GM04503 (cell line): Measurements from ENCODE around the gene RABGAP1L.
"Not testable (repeated sequence)": the region's sequence is repeated elsewhere in the genome, so short reads cannot be mapped to it uniquely, and the experiment has no call there.

Source experiments
- DNase-seq: peaks from one replicate; pipeline ENCODE4 v3.0.0-alpha.2; 2012; ENCODE audit warnings: low read depth

Gene RABGAP1L

DNA sequence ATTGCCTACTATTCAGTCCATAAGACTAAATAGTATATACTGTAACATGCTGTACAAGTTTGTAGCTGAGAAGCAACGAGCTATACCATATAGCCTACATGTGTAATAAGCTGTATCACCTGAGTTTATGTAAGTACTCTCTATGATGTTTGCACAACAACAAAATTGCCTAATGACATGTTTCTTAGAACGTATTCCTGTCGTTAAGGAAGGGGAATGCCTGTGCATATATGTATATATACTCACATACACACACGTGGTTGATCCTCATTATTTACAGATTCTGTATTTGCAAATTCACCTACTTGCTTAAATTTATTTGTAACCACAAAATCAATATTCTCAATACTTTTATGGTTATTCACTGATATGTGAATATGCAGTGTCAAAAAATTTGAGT, 504.0 kb downstream of the RABGAP1L start:
- DNase-seq, result no peak

DNA sequence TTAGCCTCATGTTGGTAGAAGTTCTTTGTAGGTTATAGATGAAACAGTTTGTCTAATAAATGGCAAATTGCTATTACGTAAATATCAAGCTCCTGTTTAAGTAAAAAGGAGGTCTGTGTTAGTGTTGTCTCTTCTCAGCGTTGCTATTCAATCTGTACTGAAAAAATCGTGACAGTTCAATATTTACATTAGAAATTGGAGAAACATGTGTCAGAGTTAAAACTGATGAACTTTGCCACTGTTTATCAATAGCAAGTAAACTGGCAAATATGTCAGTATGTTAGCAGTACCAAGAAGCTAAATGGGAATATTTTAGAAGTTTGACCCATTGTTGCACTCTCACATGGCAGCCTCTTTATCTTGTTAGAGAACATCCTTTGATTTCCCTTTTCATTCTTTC, 506.9 kb downstream of the RABGAP1L start:
- DNase-seq, result no peak

DNA sequence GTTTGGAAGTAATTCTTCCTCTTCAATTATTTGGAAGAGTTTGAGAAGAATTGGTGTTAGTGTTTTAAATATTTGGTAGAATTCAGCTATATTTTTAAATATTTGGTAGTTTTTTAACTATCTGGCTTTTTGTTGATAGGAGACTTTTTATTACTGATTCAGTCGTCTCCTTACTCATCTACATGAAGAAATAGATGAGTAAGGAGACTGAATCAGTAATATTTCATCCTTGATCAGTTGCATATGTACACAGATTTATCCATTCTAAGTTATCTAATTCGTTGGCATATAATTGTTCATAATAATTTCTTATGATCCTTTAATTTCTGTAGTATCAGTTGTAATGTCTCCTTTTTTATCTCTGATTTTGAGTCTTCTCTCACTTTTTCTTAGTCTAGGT, 512.5 kb downstream of the RABGAP1L start:
- DNase-seq, result no peak

DNA sequence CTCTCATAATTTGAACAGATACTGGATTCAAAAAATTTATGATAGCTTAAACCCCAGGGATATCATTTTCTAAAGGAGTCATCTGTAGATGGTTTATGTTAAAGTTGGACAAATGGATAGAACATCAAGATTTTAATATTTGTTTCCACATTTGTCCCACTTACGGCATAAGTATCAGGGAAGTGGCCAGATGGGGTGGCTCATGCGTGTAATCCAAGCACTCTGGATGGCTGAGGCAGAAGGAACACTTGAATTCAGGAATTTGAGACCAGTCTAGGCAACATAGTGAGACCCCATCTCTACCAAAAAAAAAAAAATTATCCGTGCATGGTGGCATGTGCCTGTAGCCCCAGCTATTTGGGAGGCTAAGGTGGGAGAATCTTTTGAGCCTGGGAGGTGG, 517.5 kb downstream of the RABGAP1L start:
- DNase-seq, result no peak

DNA sequence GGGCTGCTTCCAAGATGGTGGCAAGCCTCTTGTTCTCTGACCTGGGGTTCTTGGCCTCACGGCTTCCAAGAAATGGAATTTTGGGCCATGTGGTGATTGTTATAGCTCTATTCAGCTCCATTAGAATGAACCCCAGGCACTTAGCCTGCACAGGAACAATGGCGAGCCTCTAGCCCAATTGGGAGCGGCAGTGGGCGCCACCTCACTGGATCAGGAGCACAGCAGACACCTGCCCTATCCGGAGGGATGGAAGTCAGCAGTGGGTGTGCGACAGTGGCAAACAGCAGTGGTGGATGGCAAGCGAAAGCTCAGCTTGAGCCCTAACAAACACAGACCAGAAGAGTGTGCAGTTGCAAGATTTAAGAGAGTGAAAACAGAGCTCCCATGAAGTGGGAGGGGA, 519.3 kb downstream of the RABGAP1L start:
- DNase-seq, result no peak

DNA sequence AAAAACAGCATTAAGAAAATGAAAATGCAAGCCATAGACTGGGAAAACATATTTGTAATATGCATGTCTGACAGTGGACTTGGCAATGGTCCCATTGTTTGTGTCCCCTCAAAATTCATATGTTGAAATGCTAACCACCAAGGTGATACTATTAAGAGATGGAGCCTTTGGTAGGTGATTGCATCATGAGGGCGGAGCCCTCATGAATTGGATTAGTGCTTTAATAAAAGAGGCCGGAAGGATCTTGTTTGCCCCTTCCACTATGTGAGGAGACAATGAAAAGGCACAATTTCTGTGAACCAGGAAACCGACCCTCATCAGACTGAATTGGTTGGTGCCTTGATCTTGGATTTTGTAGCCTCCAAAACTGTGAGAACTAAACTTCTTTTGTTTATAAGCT, 520.8 kb downstream of the RABGAP1L start:
- no peak for DNase-seq

DNA sequence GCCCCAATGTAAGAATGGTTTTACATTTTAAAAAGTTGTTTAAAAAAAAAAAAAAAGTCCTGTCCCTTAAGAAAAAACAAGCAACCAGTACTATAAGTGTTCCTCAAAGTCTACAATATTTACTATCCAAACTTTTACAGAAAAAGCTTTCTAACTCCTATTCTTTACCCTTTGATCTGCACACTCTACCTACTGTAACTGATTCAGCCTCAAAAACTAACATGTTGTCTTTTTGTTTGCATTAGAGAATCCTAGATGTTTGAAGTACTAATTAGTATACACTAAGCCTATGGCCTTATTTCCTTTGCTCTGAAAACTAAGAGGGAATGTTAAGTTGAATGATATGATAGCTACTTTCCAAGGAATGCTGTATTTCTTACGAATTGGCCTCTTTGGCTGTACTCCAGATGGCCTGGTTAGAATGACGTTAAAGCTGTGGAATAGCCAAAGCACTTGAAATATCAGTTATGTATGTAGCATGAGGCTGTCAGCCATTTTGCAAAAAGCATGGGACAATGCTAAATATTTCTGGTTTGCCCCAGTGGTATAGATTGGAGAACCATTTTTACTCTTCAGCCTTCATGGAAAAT, 523.2 kb downstream of the RABGAP1L start:
- no peak for DNase-seq

DNA sequence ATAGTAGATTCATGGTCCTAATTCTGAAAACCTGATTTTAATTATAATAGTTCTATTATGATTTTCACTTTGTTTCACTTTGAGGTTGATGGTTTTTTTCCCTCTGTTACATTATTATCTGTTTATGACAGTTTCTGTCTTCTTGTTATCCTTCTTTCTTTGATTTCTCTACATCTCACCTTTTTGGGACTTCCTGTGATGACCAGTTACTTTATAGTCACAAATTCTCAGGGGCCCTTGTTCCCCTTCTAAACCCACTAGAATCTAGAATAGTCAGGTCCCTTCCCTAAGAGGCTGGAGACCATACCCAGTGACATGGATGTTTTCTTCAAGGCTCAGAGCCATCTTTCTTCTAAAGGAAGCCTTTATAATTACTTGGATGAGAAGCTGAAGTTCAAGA, 526.9 kb downstream of the RABGAP1L start:
- DNase-seq, result no peak

DNA sequence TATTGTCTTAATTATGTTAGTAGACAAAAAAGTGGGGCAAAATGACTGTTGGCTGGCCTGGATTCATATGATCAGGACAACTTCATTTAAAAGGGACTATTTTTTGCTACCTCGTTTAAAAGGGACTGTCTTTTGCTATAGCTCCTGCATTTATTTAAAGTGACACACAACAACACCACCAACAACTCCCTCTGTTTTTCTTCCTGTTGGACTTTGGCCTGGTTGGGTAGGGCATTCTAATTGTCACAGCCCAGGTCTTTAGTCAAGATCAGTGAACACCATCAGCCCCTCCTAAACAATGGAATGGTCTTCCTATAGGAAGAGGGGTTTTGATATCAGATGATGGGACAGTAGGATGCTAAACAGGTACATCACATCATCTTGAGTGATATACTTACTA, 530.2 kb downstream of the RABGAP1L start:
- DNase-seq, result no peak

DNA sequence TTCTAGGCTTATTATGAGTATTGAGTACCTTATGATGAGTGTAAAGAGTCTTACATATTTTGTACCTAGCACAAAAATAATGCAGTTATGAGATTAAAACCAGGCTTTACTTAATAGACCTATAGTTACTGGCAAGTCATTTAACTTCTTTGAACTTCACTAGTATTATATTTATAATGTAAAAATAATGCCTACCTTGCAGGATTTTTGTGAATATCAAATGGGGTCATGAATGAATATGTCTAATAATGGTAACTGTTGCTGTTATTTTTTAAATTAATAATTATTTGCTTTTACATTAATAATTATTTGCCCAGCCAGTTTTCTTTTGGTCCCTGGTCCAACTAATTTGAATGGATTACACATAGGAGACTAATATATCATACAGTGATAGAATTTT, 530.9 kb downstream of the RABGAP1L start:
- no peak for DNase-seq

DNA sequence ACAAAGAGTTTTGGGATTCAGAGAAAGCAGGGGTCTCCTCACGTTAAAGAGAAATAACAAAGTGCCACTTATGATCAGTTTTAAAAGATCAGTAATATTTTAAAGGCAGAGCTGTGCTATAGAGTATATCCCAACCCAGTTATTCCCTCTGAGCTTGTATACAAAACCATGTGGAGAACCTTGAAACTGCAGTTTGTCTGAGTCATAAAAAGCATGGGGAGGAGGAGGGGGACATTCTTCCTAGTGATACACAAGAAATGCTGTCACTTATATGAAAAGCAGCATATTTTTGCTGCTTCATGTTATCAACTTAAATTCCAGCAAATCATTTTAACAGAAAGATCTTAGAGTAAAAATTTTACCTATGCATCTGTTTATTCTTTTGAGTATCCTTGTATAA, 533.0 kb downstream of the RABGAP1L start:
- DNase-seq, result no peak

DNA sequence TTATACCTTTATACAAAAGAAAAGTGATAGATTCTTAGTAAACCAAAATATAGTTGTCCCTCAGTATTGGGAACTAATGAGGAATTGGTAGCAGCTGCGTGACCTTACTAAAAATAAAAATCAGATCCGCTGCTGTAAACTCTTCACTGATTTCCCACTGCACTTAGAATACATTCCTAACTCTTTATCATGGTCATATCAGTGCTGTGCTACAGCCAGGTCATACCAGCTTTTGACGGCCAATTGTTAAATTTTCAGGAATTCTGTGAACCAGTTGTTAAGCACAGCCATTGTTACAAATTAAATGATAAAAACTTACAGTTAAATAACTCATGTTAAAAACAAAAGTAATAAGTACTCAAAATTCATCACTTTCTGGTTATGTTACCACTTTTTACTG, 533.8 kb downstream of the RABGAP1L start:
- DNase-seq, result no peak

DNA sequence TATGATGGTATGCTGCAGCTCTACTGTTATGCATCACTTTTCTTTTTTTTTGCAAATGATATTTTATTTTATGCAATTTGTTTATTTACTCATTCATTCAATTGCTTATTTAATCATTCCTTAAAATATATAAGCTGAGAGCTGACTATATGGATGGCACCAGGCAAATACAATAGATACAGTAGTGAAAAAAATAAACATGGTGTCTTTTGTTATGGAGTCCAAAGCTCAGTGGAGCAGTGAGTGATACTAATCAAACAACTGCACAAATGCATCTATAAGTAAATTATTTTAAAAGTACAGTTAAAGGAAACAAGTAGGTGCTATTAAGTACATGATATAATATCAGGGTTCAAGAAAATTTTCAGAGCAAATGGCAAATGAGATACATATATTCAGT, 534.2 kb downstream of the RABGAP1L start:
- DNase-seq, result not testable (repeated sequence)

DNA sequence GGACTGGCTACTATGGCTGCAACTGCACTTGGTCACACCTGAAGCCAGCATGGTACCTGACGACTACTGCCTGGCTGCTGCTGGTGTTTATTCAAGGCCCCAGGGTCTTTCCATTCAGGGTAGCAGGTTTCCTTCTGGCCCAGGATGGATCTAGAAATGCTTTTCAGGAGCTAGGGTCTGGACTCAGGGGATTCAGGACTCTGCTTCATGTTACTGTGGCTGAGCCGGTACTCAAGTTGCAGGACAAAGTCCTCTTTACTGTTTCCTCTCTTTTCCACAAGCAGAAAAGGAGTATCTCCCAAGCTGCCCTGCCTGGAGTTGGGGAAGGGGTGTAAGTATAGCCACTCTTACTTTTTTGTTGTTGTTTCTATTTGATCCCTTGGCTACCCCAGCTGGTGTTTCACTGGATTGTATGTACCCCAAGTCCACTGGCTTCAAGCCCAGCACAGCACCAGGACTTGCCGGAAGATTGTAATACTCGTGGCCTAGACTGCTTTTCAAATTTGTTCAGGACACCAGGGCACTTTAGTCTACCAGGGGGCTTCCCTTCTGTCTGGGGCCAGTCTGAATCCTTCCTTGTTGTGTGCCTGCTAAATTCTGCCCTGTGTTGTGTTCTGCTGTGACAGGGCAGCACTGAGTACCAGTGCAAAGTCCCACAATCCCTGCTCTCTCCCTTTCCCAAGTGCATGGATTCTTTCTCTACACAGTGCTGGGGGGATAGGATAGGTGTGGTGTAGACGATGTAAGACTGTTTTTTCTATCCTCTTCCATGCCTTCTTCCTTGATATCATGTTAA, 536.9 kb downstream of the RABGAP1L start:
- DNase-seq, result no peak

DNA sequence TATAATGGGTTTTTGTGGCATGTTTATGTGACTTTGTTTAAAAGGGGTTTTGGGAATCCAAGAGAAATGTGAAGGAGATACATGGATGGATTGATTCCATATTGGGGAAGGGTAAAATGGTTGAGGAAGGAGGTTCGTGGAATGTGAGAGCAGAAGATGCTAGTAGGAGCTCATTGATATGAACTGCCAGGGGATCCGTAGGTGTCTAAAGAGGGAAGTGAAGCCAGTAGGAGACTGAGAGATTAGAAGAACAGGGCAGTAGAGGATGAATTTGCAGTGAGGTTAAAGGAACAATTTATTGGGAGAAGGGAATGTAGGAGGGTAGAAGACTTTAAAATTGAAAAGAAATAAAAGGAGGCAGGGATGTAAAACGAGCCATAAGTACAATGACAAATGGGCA, 541.0 kb downstream of the RABGAP1L start:
- DNase-seq, result no peak

DNA sequence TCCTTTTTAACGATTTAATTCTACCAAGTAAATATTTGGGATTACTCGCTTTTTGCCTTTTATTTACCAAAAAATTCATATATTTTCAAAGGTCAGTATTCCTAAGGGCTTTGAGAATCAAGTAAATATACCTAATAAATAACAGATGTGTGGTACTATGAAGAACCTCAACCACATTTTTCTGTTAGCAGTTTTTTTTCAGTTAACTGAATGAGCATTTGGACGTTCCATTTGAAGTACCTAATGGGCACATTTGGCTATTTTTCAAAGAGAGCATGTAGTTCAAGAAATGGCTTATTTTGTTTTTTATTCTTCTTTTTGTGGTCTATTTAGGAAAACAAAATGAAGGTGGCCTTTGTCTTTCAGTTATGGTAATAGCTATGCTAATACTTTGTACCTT, 541.5 kb downstream of the RABGAP1L start:
- peak; percentile 31 for DNase-seq

DNA sequence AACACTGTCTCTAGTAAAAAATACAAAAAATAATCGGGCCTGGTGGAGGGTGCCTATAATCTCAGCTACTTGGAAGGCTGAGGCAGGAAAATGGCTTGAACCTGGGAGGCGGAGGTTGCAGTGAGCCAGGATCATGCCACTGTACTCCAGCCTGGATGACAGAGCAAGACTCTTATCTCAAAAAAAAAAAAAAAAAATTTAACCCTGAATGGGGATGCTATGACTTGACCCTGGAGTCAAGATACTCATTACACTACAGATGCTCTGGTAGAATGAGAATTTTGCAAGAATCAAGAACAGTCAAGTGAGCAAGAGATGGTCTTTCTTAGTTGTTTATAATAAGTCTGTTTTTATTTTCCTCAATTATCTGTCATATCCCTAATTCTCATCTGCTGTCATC, 542.2 kb downstream of the RABGAP1L start:
- no peak for DNase-seq

DNA sequence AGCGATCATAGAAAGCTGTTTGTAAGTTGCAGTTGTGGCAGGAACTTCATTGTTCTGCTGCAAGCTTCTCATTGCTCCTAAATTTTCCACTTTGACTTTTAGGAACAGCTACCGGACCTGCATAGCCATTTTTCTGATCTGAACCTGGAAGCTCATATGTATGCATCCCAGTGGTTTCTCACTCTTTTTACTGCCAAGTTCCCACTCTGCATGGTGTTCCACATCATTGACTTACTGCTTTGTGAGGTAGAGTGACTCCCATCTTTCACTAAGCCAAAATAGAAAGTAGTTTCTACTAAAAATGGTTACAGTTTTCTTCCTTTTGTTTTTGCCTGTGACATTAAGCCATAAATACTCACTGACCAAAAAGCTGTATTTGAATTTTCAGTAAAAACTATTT, 542.7 kb downstream of the RABGAP1L start:
- DNase-seq, result no peak

DNA sequence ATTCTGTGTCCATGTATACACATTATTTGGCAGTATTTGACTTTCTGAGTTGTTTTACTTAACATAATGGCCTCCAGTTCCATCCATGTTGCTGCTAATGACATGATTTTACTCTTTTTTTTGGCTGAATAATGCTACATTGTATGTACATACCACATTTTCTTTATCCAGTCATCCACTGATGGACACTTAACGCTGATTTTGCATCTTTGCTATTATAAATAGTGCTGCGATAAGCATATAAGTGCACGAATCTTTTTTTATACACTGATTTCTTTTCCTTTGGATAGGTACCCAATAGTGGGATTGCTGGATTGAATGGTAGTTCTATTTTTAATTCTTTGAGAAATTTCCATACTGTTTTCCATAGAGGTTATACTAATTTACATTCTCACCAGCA, 544.0 kb downstream of the RABGAP1L start:
- DNase-seq, result no peak

DNA sequence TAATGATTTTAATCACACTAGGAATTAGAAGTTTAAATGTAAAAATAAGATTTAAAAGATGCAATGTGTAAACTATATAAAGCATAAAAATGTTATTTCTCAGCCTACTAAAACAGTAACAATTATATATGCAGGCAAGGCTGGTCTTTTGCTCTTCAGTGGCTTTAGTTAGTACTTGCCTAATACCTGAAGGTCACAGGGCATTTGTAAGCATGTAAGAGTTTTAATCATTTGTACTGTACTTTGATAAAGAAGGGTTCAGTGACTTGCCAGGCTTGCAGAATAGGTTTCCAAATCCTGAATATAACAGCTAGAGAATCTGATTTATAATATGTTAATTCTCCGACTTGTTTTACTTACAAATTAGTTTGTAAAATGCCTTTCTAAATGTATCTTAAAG, 545.0 kb downstream of the RABGAP1L start:
- no peak for DNase-seq

DNA sequence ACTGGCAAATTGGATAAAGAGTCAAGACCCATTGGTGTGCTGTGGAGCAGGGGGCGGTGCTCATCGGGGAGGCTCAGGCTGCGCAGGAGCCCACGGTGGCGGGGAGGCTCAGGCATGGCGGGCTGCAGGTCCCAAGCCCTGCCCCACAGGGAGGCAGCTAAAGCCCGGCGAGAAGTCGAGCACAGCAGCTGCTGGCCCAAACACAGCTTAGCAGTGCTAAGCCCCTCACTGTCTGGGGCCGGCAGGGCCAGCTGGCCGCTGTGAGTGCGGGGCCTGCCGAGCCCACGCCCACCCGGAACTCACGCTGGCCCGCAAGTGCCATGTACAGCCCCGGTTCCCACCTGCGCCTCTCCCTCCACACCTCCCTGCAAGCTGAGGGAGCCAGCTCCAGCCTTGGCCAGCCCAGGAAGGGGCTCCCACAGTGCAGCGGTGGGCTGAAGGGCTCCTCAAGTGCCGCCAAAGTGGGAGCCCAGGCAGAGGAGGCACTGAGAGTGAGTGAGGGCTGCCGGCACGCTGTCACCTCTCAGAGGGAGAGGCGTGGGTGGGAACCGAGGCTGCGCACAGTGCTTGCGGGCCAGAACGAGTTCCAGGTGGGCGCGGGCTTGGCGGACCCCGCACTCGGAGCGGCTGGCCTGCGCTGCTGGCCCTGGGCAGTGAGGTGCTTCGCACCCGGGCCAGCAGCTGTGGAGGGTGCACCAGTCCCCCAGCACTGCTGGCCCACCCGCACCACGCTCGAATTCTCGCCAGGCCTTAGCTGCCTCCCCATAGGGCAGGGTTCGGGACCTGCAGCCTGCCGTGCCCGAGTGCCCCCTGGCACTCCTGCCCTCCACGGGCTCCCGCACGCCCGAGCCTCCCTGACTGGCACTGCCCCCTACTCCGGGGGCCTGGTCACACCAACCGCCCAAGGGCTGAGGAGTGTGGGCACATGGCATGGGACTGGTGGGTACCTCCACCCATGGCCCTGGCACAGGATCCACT, 551.8 kb downstream of the RABGAP1L start:
- DNase-seq, result no peak

DNA sequence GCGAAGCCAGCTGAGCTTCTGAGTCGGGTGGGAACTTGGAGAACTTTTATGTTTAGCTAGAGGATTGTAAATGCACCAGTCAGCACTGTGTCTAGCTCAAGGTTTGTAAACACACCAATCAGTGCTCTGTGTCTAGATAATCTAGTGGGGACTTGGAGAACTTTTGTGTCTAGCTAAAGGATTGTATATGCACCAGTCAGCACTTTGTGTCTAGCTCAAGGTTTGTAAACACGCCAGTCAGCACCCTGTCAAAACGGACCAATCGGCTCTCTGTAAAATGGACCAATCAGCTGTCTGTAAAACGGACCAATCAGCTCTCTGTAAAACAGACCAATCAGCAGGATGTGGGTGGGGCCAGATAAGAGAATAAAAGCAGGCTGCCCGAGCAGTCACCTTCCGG, 552.5 kb downstream of the RABGAP1L start:
- not testable (repeated sequence) for DNase-seq

DNA sequence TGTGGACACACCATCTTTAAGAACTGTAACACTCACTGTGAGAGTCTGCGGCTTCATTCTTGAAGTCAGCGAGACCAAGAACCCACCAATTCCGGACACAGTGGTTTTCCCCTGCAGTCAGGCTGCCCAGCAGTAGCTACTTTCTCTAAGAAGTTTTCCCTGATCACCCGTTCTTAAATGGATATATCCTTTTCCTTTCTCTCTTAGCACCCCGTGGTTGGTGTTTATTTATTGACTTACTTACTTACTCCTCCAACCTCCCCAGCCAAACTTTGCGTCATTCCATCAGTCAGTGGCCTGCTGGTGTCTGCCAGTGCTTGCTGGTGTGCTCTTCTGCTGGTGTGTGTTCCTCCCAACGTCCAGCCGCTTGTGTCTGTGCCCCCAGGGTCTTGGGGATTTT, 553.2 kb downstream of the RABGAP1L start:
- no peak for DNase-seq
